Vagina (tissue), 2 donors: ENCODE data around the gene NEDD4.
"Not testable (repeated sequence)": the region's sequence is repeated elsewhere in the genome, so short reads cannot be mapped to it uniquely, and the experiment has no call there.

ENCODE experiments used
- CTCF ChIP-seq, 3 experiments: fragments of 450-650 bp in 2 of 3; fragments of 200-600 bp in 1 of 3; sonication (generic) in 1 of 3; IDR thresholded peaks; one replicate each; pipeline ENCODE4 v1.5.1; 2017 to 2019; ENCODE audit warnings: antibody characterized with exemption in 3 of 3, mild to moderate bottlenecking in 2 of 3, moderate library complexity in 2 of 3
- POLR2A ChIP-seq, 2 donors: fragments of 450-650 bp; IDR thresholded peaks; one replicate each; pipeline ENCODE4 v1.6.1; 2017; ENCODE audit warnings: antibody characterized with exemption in 2 of 2, mild to moderate bottlenecking in 2 of 2, moderate library complexity in 2 of 2
- POLR2AphosphoS5 ChIP-seq, 2 donors: sonication (generic); formaldehyde crosslinking; IDR thresholded peaks; one replicate each; pipeline ENCODE4 v1.9.0; 2017; ENCODE audit warnings: antibody characterized with exemption in 2 of 2, mild to moderate bottlenecking in 2 of 2, low read depth in 1 of 2; ENCODE audit not compliant: insufficient read depth in 1 of 2

- not testable (repeated sequence) for TF ChIP-seq CTCF (IDR thresholded peaks at IDR 0.05); POLR2A (IDR thresholded peaks at IDR 0.05); POLR2AphosphoS5 (IDR thresholded peaks at IDR 0.05; ENCODE audit: insufficient read depth in 1 of 2, low read depth in 1 of 2)
These were observed 9.9 kb upstream of the NEDD4 start for GRCh38 chr15:56003277-56003676.
